Measurements from ENCODE around the gene HOXA13. TPM values are rescaled to one million over a fixed set of nuclear protein-coding genes. Genes with fewer than 3 reads are reported as not detected.

Gene HOXA13
- total and polyA plus RNA-seq, 4 donors, result not detected

- DNase-seq (no peak), ATAC-seq (ENCODE audit: insufficient read depth, low FRiP score) (peak; percentile 27)
- Histone ChIP-seq H3K36me3 (ENCODE audit: control insufficient read depth in 4 of 4, insufficient read depth in 4 of 4, low read length in 4 of 4) (no peaks in the 10 kb centered on the region), H3K4me1 (ENCODE audit: control insufficient read depth in 5 of 5, insufficient read depth in 5 of 5, low read length in 5 of 5) (peaks cover 0 to 5% (median 0%) of the 10 kb centered on the region in 5 donors), H3K4me3 (no peak overlapping the region), H3K27ac (ENCODE audit: low read depth in 1 of 2, low read length in 1 of 2) (no peak overlapping the region), H3K9me3 (ENCODE audit: control insufficient read depth in 4 of 4, insufficient read depth in 3 of 4, low read length in 3 of 4) (no peaks in the 10 kb centered on the region), H3K9ac (ENCODE audit: insufficient read depth in 1 of 2, low read length in 2 of 2) (no peak overlapping the region), H3K27me3 (ENCODE audit: control insufficient read depth in 3 of 3, insufficient read depth in 3 of 3, low read length in 2 of 3) (peaks cover 7 to 96% (median 81%) of the 10 kb centered on the region in 3 donors)
- 5 to 11% methylated on average over 34 to 45 of the region's 45 CpGs for WGBS, 2 donors
- no peak for TF ChIP-seq CTCF (IDR thresholded peaks at IDR 0.05; ENCODE audit: control extremely low read depth, extremely low read depth)
These were observed 20.6 kb upstream of the HOXA13 start for GRCh38 chr7:27220440-27220955.

- Histone ChIP-seq H3K36me3 (ENCODE audit: control insufficient read depth in 4 of 4, insufficient read depth in 4 of 4, low read length in 4 of 4) (no peaks in the 10 kb centered on the region), H3K4me3 (no peak overlapping the region), H3K9me3 (ENCODE audit: control insufficient read depth in 4 of 4, insufficient read depth in 3 of 4, low read length in 3 of 4) (no peaks in the 10 kb centered on the region), H3K27ac (ENCODE audit: low read depth in 1 of 2, low read length in 1 of 2) (no peak overlapping the region), H3K27me3 (ENCODE audit: control insufficient read depth in 3 of 3, insufficient read depth in 3 of 3, low read length in 2 of 3) (peaks cover 10 to 96% (median 80%) of the 10 kb centered on the region in 3 donors), H3K4me1 (ENCODE audit: control insufficient read depth in 5 of 5, insufficient read depth in 5 of 5, low read length in 5 of 5) (no peaks in the 10 kb centered on the region), H3K9ac (ENCODE audit: insufficient read depth in 1 of 2, low read length in 2 of 2) (no peak overlapping the region)
- no peak for ATAC-seq (ENCODE audit: insufficient read depth, low FRiP score)
- DNase-seq, result no peak
- no peak for TF ChIP-seq CTCF (IDR thresholded peaks at IDR 0.05; ENCODE audit: control extremely low read depth, extremely low read depth)
- WGBS, 2 donors, result 60 to 61% methylated on average over 4 of the region's 4 CpGs
These were observed 19.9 kb upstream of the HOXA13 start for GRCh38 chr7:27219821-27220220.

GRCh38 chr7:27217951-27218350, 18.1 kb upstream of the HOXA13 start:
- Histone ChIP-seq H3K9me3 (ENCODE audit: control insufficient read depth in 4 of 4, insufficient read depth in 3 of 4, low read length in 3 of 4) (peaks cover 0 to 4% (median 0%) of the 10 kb centered on the region in 4 donors), H3K27ac (ENCODE audit: low read depth in 1 of 2, low read length in 1 of 2) (no peak overlapping the region), H3K36me3 (ENCODE audit: control insufficient read depth in 4 of 4, insufficient read depth in 4 of 4, low read length in 4 of 4) (no peaks in the 10 kb centered on the region), H3K4me3 (no peak overlapping the region), H3K4me1 (ENCODE audit: control insufficient read depth in 5 of 5, insufficient read depth in 5 of 5, low read length in 5 of 5) (peaks cover 0 to 6% (median 0%) of the 10 kb centered on the region in 5 donors), H3K9ac (ENCODE audit: insufficient read depth in 1 of 2, low read length in 2 of 2) (no peak overlapping the region), H3K27me3 (ENCODE audit: control insufficient read depth in 3 of 3, insufficient read depth in 3 of 3, low read length in 2 of 3) (peaks cover 14 to 96% (median 78%) of the 10 kb centered on the region in 3 donors)
- DNase-seq (no peak), ATAC-seq (ENCODE audit: insufficient read depth, low FRiP score) (no peak)
- TF ChIP-seq CTCF (IDR thresholded peaks at IDR 0.05; ENCODE audit: control extremely low read depth, extremely low read depth), result no peak

- Histone ChIP-seq H3K9ac (ENCODE audit: insufficient read depth in 1 of 2, low read length in 2 of 2) (no peak overlapping the region), H3K4me1 (ENCODE audit: control insufficient read depth in 5 of 5, insufficient read depth in 5 of 5, low read length in 5 of 5) (peaks cover 0 to 13% (median 0%) of the 10 kb centered on the region in 5 donors), H3K27ac (ENCODE audit: low read depth in 1 of 2, low read length in 1 of 2) (no peak overlapping the region), H3K27me3 (ENCODE audit: control insufficient read depth in 3 of 3, insufficient read depth in 3 of 3, low read length in 2 of 3) (peaks cover 16 to 96% (median 79%) of the 10 kb centered on the region in 3 donors), H3K36me3 (ENCODE audit: control insufficient read depth in 4 of 4, insufficient read depth in 4 of 4, low read length in 4 of 4) (no peaks in the 10 kb centered on the region), H3K9me3 (ENCODE audit: control insufficient read depth in 4 of 4, insufficient read depth in 3 of 4, low read length in 3 of 4) (peaks cover 0 to 4% (median 0%) of the 10 kb centered on the region in 4 donors), H3K4me3 (no peak overlapping the region)
- no peak for TF ChIP-seq CTCF (IDR thresholded peaks at IDR 0.05; ENCODE audit: control extremely low read depth, extremely low read depth)
- 94 to 95% methylated on average over 2 of the region's 2 CpGs for WGBS, 2 donors
- no peak for DNase-seq
- no peak for ATAC-seq (ENCODE audit: insufficient read depth, low FRiP score)
These were observed 15.5 kb upstream of the HOXA13 start for GRCh38 chr7:27215356-27215755.

Data from lung (tissue), 12 donors.